GM21619 (cell line): ENCODE measurements around the gene AFAP1L2.
A peak's percentile ranks its signal among the peaks of the same experiment; 100 is the strongest.

Experiments used
- ATAC-seq: cut with Tn5 transposase; IDR thresholded peaks from one replicate; pipeline ENCODE4 v1.9.1; 2021; ENCODE audit not compliant: unreplicated experiment

AFAP1L2 gene

DNA sequence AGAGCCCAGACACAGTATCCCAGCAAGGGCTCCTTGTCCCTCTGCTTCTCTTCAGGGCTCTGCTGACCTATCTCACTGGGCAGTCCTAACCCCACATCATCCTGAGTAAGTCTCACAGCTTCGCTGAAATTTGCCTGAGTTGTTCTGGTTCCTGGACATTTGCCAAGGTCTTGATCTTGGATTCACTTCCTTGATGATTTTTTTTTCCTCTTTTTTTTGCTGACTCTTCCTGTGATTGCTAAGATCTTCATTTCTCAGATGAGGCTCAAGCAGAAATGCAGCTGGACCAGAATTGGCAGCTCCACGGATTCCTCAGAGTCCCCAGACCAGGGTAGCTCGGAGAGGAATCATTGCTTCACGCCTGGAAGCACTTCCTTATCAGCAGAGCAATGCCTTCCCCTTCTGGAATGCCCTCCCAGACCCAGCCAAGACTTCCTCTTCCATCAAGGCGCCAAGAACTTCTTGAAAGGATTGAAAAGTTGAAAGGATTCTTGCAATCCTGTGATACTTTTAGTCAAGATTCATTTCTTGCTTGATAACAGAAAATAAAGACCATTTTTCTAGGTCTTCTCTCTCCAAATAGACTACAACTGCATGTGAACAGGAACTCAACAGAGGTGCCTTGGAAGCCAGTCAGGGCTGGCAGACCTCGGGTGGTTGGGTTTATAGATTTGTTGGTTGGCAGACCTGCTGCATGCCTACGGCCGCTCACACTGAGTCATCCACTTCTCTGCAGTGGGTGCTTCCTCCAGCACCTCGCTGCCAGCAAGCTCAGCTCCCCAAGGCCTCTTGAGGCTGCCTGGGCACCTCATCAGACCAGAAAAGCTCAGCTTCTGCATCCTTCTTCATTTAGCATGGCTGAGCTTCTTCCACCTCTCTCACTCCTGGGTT, 8.8 kb upstream of the AFAP1L2 start:
- ATAC-seq, result no peak

DNA sequence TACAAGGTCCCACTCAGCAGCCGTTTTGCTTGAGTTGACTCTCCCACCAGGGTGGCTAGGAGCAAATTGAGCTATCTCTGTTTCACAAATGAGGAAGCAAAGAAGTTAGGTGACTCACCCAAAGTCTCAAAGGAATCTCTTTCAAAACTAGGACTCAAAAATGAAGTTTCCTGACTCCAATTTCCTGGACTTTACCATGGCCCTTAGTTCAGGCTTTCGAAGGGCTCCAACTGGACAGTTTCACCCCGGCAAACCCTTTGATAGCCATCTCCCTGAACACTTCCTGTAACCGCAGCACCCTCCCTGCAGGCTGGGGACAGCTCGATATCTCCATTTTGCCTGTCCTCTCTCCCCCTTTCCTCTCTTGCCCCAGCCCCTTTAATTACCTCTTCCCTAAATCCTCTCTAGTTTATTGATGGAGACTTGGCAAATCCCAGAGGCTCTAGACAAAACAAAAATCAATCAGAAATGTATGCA, 4.7 kb upstream of the AFAP1L2 start:
- ATAC-seq, result no peak

DNA sequence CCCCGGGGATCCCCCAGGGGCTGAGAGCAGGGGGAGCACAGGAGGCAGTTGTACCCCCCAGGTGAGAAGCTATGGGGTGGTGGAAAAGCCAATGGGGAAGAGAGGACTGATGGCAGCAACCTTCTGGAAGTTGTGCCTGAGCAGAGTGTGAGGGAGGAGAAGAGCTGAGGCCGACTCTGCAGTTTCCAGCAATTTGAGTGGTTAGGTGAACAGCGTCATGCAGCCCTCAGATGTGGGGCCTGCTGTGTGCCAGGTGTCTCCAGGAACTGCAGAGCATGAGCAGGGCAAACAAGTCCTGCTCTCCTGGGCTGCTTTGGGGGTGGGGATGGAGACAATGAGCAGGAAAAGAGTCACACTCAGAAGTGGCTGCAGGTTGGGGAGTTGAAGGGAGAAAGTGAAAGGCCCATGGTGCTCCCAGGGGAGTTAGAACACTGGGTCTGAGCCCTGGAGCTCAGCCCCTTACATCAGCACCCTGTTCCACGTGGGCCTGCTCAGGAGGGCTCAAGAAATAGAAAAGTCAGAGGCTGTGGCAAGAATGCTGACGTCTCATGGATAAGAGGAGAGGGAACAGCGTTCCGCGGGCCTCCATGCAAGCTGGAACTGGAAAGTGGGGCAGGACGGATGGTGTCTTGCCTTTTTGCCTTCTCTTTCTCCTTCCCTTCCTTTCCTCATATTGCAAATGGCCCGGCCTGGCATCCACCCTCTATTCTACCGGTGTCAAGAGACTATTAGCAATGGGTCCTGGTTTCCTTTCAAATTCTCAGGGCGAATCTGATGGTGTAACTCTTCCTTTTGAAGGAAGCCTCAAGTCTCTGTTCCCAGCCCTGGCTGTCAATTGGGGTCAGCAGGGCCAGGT, 4.0 kb upstream of the AFAP1L2 start:
- ATAC-seq, result peak; percentile 52

DNA sequence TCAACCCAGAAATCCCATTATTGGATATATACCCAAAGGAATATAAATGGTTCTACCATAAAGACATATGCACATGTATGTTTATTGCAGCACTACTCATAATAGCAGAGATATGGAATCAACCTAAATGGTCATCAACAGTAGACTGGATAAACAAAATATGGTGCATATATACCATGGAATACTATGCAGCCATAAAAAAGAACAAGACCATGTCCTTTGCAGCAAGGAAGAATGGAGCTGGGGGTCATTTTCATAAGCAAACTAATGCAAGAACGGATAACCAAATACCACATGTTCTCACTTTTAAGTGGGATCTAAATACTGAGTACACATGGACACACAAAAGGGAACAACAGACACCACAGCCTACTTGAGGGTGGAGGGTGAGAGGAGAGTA, 2.2 kb upstream of the AFAP1L2 start:
- ATAC-seq, result no peak

DNA sequence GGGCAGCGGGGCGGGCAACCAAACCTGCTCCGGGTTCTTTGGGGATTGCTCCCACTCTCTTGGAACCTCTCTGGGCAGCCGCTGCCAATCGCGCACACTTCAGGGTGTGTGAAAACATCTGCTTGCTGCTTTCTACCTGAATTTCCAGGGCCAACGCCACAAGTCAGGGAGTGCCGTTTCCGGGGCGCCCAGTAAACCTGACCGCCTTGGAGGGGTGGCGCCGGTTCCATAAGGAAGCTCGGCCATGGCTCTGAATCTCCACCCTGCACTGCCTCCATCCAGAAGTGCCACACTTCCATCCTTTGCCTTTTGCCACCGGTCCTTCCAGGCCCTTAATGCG, 679 bp upstream of the AFAP1L2 start:
- no peak for ATAC-seq

DNA sequence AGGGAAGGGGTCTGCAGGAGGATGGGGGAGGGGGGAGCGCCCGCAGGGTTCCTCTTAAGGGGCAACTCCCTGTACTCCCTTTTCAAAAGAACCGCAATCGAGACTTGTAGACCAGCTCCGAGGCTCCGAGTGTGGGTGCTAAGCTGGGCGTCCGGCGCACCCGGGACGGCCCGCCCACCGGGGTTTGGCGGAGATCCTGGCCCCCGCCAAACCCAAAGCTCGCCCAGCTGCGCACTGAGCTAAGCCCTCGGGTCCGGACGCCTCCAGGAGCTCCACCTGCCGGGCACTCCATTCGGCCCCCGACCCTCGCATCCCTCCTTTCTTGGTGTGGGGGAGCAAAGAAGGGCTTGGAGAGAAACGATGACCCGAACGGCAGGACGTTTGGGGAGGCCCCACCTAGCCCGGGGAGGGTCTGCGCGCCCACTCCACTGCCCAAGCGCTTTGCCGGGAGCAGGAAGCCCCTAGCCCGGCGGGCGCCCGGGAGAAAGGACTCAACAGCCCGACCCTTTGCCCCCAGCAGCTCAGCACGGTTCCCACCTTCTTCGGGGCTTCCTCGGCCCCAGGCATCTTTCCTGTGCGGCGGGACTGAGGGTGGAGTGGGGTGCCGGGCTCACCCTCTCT, 651 bp downstream of the AFAP1L2 start:
- no peak for ATAC-seq

DNA sequence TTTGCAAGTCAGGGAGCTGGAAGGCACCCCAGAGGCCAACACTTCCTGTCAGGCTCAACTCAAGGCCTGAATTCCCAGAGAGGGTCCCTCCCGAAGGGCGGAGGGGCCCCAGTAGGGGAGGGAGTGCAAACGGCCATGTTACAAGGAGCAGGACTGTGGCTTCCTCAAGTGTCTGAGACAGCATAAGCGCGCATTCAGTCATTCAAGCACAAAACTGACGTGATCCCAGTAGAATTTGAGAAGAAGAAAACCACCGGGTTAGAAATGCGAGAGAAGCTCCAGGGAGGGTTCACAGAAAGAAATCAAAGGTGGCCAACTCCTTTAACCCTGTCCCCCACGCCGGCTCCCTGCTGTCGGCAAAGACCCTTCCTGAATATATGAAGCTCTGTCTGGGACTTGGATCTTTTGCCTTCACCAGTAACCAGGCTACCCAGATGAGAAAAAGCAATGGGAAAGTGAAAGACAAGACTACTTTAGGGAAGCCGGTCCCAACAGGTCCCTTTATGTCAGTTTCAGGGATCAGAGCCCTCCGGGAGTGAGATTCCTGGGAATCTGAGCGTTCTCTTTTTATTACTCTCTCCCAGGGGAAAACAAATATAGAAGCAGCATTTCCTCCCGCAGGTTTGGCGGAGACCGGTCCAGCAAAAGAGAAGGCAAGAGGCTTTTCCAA, 1.3 kb downstream of the AFAP1L2 start:
- ATAC-seq, result no peak

DNA sequence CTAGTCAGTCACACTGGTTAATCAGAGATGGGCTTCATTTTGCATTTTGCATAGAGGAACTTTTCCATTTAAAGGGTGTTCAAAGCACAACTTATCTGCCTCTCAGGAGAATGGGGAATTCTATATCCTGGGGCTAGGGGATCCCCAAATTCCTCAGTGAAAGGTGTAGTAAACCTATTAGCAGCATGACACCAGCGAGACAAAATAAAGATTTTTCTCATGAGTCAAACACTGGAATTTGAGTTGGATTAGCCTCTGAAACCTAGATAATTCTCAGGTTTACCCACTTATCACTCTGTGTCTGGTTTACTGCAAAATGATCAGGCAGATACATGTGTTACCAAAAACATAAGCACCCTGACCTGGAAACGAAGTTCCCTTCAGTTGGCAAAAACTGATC, 2.1 kb downstream of the AFAP1L2 start:
- ATAC-seq, result no peak

DNA sequence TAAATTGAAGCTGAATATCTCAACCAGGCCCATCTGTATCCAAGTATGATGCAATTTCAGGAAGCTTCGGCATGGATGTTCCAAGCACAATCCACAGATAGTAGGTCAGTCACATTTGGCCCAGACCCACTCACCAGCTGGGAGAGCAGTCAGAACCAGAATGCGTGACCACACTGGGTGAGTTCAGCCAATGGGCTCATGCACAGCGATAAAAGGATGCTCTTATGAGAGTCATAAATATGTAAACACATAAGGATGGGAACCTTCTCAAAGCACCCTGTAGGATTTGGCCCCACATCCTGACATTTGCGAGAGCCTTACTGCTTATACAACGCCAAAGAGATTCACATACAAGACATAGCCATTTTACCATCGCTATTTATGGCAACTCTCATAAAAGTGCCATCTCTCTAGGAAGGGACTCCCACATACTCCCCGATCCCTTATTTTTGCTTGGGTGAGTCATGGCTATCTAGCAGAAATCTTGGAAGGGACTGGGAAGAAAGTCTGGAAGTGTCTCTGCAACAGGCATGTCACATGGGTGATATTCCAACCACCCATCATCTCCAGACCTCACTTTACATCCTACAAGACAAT, 3.0 kb downstream of the AFAP1L2 start:
- ATAC-seq, result no peak

DNA sequence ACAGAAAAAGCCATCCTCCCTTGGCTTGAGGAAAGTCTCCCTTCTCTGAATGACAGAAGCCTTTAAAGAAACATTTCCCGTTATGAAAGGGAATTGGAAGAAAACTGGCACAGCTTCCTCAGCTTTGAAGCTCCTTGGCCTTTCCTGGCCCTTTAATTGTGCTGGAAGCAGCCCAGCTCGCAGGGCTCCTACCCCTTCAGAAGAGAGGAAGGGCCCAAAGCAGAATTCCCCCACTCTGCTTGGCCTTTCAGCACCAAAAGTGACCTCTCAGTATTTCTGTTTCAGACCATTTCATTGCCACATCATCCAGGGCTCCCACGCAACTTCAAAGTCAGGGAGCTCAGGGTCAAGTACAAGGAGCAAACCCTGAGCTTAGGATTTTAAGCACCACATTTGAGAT, 4.2 kb downstream of the AFAP1L2 start:
- ATAC-seq, result no peak

DNA sequence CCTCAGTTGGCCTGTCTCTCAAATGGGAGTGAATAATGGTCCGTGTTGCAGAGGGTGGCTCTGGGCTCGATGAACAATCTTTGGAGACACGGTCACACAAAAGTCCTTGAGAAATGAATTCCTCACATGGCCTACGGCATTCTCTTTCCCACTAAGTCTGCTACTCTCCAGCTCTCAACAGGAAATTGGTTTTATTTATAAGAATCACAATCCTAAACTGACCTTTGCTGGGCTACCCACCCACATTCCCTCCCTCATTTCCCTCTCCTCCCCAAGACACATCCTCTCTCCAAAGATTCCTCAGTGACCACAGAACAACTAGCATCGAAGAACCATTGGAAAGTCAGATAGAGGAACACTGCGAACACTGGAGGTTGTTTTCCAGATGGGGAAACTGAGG, 4.7 kb downstream of the AFAP1L2 start:
- ATAC-seq, result no peak

DNA sequence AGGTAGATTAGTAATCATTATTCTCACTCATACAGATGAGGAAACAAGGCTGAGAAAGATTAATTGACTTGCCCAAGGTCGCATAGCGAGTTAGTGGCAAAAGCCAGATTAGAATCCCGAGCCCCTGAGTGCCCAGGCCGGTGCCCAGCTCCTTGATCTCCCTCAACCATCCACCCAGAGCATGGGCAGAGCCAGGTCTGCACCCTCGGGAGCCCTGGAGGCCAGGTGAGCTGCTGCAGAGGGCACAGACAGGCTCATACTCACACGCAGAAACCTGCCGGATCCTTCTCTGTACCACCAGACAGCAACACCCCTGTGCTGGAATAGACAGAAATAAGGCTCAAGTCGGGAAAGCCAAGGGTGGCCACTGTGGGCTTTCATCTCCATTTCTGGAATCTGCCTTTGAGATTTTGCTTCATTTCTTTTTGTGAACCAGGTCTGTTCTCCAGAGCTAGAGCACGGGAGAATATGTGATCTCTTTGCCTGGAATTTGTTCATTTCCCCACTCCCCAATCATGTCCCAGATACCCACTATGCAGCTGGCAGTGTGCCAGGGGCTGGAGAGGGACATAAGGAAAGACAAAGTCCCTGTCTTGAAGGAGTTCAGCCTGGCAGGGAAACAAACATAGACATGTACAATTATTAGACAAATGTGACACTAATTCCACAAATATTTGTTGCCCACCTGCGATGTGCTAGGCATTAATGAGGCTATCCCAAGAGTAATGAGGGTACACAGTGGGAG, 5.5 kb downstream of the AFAP1L2 start:
- no peak for ATAC-seq

DNA sequence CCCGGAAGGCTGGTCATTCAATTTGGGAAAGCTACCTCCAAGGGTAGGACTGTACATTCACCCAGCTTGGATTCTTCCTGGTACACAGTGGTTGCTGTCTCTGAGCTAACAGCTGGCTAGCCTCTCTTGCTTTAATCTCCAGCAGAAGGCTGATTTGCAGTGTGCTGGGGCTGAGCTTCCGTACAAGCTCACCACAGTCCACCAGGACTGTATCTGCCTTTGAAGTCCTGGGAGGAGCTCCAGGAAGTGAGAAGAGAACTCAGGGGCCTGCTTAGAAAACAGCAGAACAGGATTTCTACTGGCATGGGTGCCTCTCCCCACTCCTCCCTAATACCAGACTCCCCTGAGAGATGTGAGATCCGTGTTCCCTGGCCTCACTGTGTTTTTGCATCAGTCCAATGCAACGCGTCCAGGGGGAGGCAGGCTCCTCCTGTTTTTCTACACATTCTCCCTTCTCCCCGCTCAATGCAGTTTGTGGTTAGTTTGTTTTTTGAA, 6.6 kb downstream of the AFAP1L2 start:
- ATAC-seq, result no peak

DNA sequence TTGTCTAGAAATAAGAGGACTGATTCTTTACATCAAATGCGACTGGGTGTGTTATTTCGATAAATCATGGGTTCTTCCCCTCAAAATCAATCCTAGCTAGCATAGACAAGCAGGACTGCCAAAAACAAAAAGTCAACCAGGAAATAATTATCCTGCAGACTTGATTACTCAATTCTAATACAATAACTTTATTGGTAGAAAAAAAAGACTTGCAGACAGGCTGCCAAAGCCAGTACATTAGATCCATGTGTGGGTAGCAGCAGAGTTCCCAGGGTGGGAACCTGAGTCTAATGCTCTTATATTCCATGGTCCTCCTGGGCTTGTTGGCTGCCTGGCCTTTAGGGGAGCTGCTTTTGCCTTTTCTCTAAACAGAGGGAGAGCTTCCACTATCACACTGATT, 7.8 kb downstream of the AFAP1L2 start:
- ATAC-seq, result no peak

DNA sequence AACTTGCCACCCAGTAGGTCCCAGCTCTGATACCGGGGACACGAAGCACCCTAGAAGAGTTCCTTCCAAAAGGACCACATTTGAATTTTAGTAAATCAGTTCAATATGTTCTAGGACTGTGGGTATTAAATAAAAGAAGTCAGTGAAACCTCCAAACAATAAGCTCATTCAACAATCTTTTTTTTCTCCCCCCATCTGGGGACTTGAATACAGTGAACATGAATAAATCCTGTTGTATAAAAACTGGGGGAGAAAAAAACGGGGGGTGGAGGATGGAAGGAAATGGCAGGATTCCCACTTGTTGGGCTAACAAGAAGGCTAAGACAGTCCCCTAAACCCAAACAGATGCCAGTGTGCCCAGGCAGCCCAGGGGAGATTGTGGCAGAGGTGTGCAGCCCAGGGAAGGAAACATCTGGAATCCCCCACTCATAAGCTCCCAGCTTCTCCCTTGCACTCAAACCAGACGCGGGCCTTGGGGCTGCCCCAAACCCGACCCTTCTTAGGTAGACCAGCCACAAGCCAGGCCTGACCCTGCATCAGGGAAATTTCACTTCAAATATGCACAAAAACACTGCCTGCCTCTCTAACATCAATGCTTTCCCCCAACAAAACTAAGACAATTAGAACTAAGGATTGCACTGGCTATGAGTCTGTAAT, 8.8 kb downstream of the AFAP1L2 start:
- ATAC-seq, result no peak

DNA sequence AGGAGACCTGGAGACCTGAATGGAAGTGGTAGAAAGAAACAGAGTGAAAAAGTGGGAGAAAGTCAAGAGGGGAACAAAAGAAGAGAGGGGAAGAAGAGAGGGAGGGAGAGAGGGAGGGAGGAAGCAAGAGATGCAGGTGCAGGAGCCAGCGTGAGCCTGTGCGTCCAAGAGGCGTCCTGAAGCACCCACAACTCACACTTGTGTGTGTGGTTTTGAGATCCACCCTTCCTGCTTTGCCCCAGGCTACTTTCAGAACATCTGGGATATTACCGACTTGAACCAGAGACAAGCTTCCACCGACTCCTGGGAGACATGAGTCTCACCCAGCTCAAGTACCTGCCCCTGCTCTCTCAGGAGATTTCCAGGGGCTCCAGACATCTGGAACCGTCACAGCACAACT, 9.8 kb downstream of the AFAP1L2 start:
- ATAC-seq, result no peak

DNA sequence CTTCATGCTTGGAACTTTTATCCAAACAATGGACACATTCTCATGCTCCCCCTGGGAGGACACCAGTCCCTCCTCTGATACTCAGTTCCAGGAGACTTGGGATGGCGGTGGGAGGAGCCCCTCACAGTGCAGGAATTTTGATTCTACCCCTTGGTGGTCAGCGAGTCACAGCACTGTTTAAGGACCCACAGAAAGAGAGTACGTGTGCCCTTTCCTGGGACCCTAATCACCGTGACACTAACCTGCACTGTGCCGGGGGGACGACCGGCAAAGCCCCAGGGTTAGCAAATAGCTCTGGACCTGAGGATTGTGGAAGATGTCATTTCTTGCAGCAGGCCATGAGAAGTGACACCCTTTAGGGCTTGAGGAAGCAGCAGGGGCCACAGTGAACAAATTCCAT, 10.4 kb downstream of the AFAP1L2 start:
- no peak for ATAC-seq

DNA sequence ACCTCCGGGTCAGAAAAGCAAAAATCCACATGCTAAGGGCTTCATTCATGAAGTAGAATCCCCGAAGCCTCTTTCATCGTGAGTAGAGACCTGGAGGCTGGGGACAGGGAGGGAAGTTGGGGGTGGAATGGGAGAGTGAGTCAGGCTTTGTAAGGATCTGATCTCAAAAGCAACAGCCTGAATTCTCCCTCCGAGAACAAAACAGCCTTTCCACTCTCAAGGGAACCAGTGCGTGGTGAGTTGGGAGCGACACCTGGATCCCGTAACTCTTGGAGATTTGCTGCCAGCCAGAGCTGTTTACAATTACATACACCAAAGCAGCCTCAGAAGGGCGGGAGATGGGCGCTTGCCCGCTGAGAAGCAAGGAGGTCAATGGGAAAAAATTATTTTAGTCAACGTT, 10.8 kb downstream of the AFAP1L2 start:
- ATAC-seq, result no peak

DNA sequence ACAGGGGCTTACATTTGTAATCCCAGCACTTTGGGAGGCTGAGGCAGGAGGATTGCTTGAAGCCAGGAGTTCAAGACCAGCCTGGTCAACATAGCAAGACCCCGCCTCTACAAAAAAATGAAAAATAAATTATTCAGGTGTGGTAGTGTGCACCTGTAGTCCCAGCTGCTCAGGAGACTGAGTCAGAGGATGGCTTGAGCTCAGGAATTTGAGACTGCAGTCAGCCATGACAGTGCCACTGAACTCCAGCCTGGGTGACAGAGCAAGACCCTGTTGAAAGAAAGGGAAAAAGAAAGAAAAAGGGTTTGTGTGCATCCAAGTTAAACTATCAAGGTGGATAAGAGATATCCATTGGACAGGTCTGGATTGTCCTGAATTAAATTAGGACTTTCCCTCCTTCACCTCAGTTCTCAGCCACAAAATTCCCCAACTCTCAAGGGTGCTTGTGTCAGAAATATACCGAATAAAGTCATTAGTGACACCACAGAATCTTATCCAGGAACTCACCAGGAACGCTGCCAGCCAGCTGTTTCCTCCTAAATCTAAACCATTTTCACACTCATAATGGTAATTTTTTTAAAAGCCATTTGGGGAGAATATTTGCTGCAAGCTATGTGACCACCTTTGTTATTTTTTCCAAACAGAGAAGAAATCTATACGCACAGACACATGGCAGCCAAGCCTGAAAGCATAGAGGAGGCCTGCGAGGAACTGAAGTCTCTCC, 12.0 kb downstream of the AFAP1L2 start:
- ATAC-seq, result no peak
